CD4-positive, alpha-beta memory T cell (primary cell): ENCODE measurements around the gene LTA. TPM values are rescaled to one million over a fixed set of nuclear protein-coding genes. Genes with fewer than 3 reads are reported as not detected.

Experiments used
- CTCF ChIA-PET: fragments of 350-600 bp; sonication (Branson Sonifier 250); formaldehyde crosslinking; loops from one replicate; lab custom pipeline; 2021; ENCODE audit warnings: inconsistent platforms; ENCODE audit not compliant: partially characterized antibody; lab: Charles Lee
- POLR2A ChIA-PET: fragments of 350-600 bp; sonication (Branson Sonifier 250); formaldehyde crosslinking; loops from one replicate; lab custom pipeline; 2021; ENCODE audit not compliant: partially characterized antibody; lab: Charles Lee
- DNase-seq, 5 donors: peaks; one replicate each; pipeline versions ENCODE4 v3.0.0 to v3.0.0-alpha.2; 2020 to 2022; ENCODE audit warnings: mixed read lengths in 1 of 5
- H3K27ac ChIP-seq: one replicate; pipeline ENCODE4 v1.7.0; 2013; ENCODE audit warnings: low read depth, low read length
- H3K27me3 ChIP-seq: 2 replicates; pipeline ENCODE4 v1.7.0; 2013; ENCODE audit warnings: mild to moderate bottlenecking, low read length, moderate library complexity; ENCODE audit not compliant: insufficient read depth
- H3K36me3 ChIP-seq: 2 replicates; pipeline ENCODE4 v1.7.0; 2013; ENCODE audit warnings: mild to moderate bottlenecking, low read length, moderate library complexity; ENCODE audit not compliant: insufficient read depth
- H3K4me1 ChIP-seq: 2 replicates; pipeline ENCODE4 v1.7.0; 2013; ENCODE audit warnings: mild to moderate bottlenecking, low read length, moderate library complexity; ENCODE audit not compliant: insufficient read depth
- H3K4me3 ChIP-seq, 2 donors: one replicate each; pipeline ENCODE4 v1.7.0; 2013; ENCODE audit warnings: low read length in 2 of 2, mild to moderate bottlenecking in 1 of 2
- H3K9me3 ChIP-seq, 2 donors: one replicate each; pipeline ENCODE4 v1.7.0; 2013; ENCODE audit warnings: low read length in 2 of 2, control low read depth in 1 of 2; ENCODE audit not compliant: control insufficient read depth in 1 of 2
- H3K27ac Mint-ChIP-seq, 7 donors: one replicate each; pipeline ENCODE4 v1.8.0; 2020 to 2021; ENCODE audit warnings: mixed read lengths in 7 of 7, mild to moderate bottlenecking in 6 of 7, inconsistent platforms in 3 of 7, moderate library complexity in 3 of 7
- H3K27me3 Mint-ChIP-seq, 2 donors: one replicate each; pipeline ENCODE4 v1.8.0; 2020 to 2021; ENCODE audit warnings: mixed read lengths in 2 of 2
- H3K36me3 Mint-ChIP-seq, 2 donors: one replicate each; pipeline ENCODE4 v1.8.0; 2020 to 2021; ENCODE audit warnings: mixed read lengths in 2 of 2, inconsistent platforms in 1 of 2, mild to moderate bottlenecking in 1 of 2
- H3K4me1 Mint-ChIP-seq, 4 donors: one replicate each; pipeline ENCODE4 v1.8.0; 2020 to 2021; ENCODE audit warnings: mixed read lengths in 4 of 4, mild to moderate bottlenecking in 1 of 4
- H3K4me3 Mint-ChIP-seq, 8 donors: one replicate each; pipeline ENCODE4 v1.8.0; 2020 to 2021; ENCODE audit warnings: mixed read lengths in 8 of 8, mild to moderate bottlenecking in 7 of 8, moderate library complexity in 6 of 8, inconsistent platforms in 3 of 8
- H3K9me3 Mint-ChIP-seq, 8 donors: one replicate each; pipeline ENCODE4 v1.8.0; 2020 to 2021; ENCODE audit warnings: mixed read lengths in 8 of 8, mild to moderate bottlenecking in 5 of 8, inconsistent platforms in 3 of 8, moderate library complexity in 1 of 8
- intact Hi-C: fragments of 100-400 bp; cut with micrococcal nuclease; formaldehyde crosslinking; loops from one replicate; pipeline ENCODE4 v1.15.1; 2023
- polyA plus RNA-seq, 2 donors: library from polyadenylated mRNA; unstranded; fragments of 300-500 nt; fragmentation: Illumina TruSeq; gene quantifications; one replicate each; pipeline ENCODE4 v1.2.3, GENCODE V29; 2021
- total RNA-seq, 2 experiments: library from RNA; stranded (reverse); gene quantifications; one replicate each; pipeline ENCODE4 v1.2.3, GENCODE V29; 2021

The LTA gene
- total and polyA plus RNA-seq, 4 experiments from 2014 or later: 17.3 to 31.1 (median 22.6) TPM

GRCh38 chr6:31619805-31620585 lies 47.9 kb downstream of the LTA start:
- Histone ChIP-seq H3K9me3 (no peaks in the 10 kb centered on the region), H3K4me3 (peak overlapping the region in 1 of 2 donors; percentile 93), H3K36me3 (peaks cover 22% of the 10 kb centered on the region), H3K27me3 (no peaks in the 10 kb centered on the region), H3K4me1 (peaks cover 34% of the 10 kb centered on the region), H3K27ac (peak overlapping the region; percentile 99)
- Mint-ChIP-seq H3K4me1 (peaks cover 21 to 49% (median 39%) of the 10 kb centered on the region in 4 donors), H3K27me3 (no peaks in the 10 kb centered on the region), H3K36me3 (peaks cover 12 to 38% of the 10 kb centered on the region in 2 donors), H3K4me3 (peak overlapping the region; percentile 89 to 98 (median 93)), H3K27ac (peak overlapping the region; percentile 91 to 99 (median 98)), H3K9me3 (no peaks in the 10 kb centered on the region)
- intact Hi-C loops: loop anchor here (1.0 kb wide), 6 partner anchors 32 to 423 kb away; partner anchors contain the start of genes ABHD16A, BAG6 and NFKBIL1
- ChIA-PET POLR2A (interaction anchor here (0.7 to 4.5 kb wide), 25 partner anchors 19 to 461 kb away, joined by 3 to 66 read pairs (median 5); partner anchors contain the start of genes APOM, ATP6V1G2, BAG6 and C6orf47), CTCF (no interaction called here)
- DNase-seq: peak; percentile 96 to 98 (median 98)

GRCh38 chr6:31620586-31621319 lies 48.7 kb downstream of the LTA start, which contains the start of gene PRRC2A:
PRRC2A (plus strand) TSS chr6:31620715; CDS start chr6:31622790, 2,075 bp downstream.
- ChIA-PET POLR2A (interaction anchor here (0.8 to 4.5 kb wide), 24 partner anchors 18 to 351 kb away, joined by 3 to 66 read pairs (median 5); partner anchors contain the start of genes APOM, ATP6V1G2, BAG6 and C6orf47), CTCF (no interaction called here)
- DNase-seq: peak in 1 of 5 donors; percentile 85
- intact Hi-C loops: loop anchor here (1.0 kb wide), 6 partner anchors 32 to 423 kb away; partner anchors contain the start of genes ABHD16A, BAG6 and NFKBIL1
- no peaks in the 10 kb centered on the region for H3K27me3 ChIP-seq
- H3K36me3 ChIP-seq: peaks cover 29% of the 10 kb centered on the region
- peaks cover 21 to 42% (median 33%) of the 10 kb centered on the region in 4 donors for H3K4me1 Mint-ChIP-seq
- no peaks in the 10 kb centered on the region for H3K9me3 ChIP-seq
- no peaks in the 10 kb centered on the region for H3K27me3 Mint-ChIP-seq
- H3K27ac ChIP-seq: peak within 1 kb of the TSS; percentile 99
- H3K27ac Mint-ChIP-seq: peak within 1 kb of the TSS; percentile 91 to 99 (median 98)
- H3K4me1 ChIP-seq: peaks cover 27% of the 10 kb centered on the region
- peaks cover 12 to 46% of the 10 kb centered on the region in 2 donors for H3K36me3 Mint-ChIP-seq
- no peaks in the 10 kb centered on the region for H3K9me3 Mint-ChIP-seq
- peak within 1 kb of the TSS; percentile 83 to 93 for H3K4me3 ChIP-seq
- peak within 1 kb of the TSS; percentile 89 to 98 (median 94) for H3K4me3 Mint-ChIP-seq

GRCh38 chr6:31621320-31621939 lies 49.3 kb downstream of the LTA start:
- intact Hi-C loops: no loop called here
- Mint-ChIP-seq H3K4me1 (peaks cover 20 to 37% (median 28%) of the 10 kb centered on the region in 4 donors), H3K27ac (peak overlapping the region; percentile 90 to 99 (median 96)), H3K27me3 (no peaks in the 10 kb centered on the region), H3K4me3 (peak overlapping the region; percentile 85 to 95 (median 90)), H3K36me3 (peaks cover 19 to 52% of the 10 kb centered on the region in 2 donors), H3K9me3 (no peaks in the 10 kb centered on the region)
- H3K36me3 ChIP-seq: peaks cover 36% of the 10 kb centered on the region
- DNase-seq: peak in 2 of 5 donors; percentile 18 to 27
- H3K27ac ChIP-seq: peak overlapping the region; percentile 99
- POLR2A ChIA-PET: interaction anchor here (0.8 to 4.5 kb wide), 19 partner anchors 18 to 351 kb away, joined by 3 to 66 read pairs (median 5); partner anchors contain the start of genes APOM, BAG6, C6orf47 and DDX39B
- no peaks in the 10 kb centered on the region for H3K9me3 ChIP-seq
- CTCF ChIA-PET: interaction anchor here (0.9 to 1.8 kb wide), 4 partner anchors 23 to 149 kb away, joined by 3 to 8 read pairs (median 4); partner anchors contain the start of gene GPANK1
- peak overlapping the region; percentile 83 to 93 for H3K4me3 ChIP-seq
- H3K27me3 ChIP-seq: no peaks in the 10 kb centered on the region
- H3K4me1 ChIP-seq: peaks cover 20% of the 10 kb centered on the region

GRCh38 chr6:31621991-31622390 lies 49.9 kb downstream of the LTA start:
- Histone ChIP-seq H3K27me3 (no peaks in the 10 kb centered on the region), H3K27ac (peak overlapping the region; percentile 99), H3K9me3 (no peaks in the 10 kb centered on the region), H3K4me3 (peak overlapping the region in 1 of 2 donors; percentile 93), H3K4me1 (peaks cover 19% of the 10 kb centered on the region), H3K36me3 (peaks cover 42% of the 10 kb centered on the region)
- Mint-ChIP-seq H3K36me3 (peaks cover 23 to 56% of the 10 kb centered on the region in 2 donors), H3K4me1 (peaks cover 20 to 32% (median 25%) of the 10 kb centered on the region in 4 donors), H3K4me3 (peak overlapping the region; percentile 85 to 95 (median 90)), H3K27ac (peak overlapping the region; percentile 90 to 99 (median 96)), H3K27me3 (no peaks in the 10 kb centered on the region), H3K9me3 (no peaks in the 10 kb centered on the region)
- intact Hi-C loops: no loop called here
- CTCF ChIA-PET: interaction anchor here (0.9 to 1.8 kb wide), 7 partner anchors 12 to 148 kb away, joined by 3 to 8 read pairs (median 3); partner anchors contain the start of genes DDAH2 and GPANK1
- POLR2A ChIA-PET: interaction anchor here (0.8 to 4.5 kb wide), 19 partner anchors 11 to 350 kb away, joined by 3 to 66 read pairs (median 5); partner anchors contain the start of genes BAG6, DDX39B, DXO and EHMT2
- no peak for DNase-seq

- Histone ChIP-seq H3K4me1 (peaks cover 19% of the 10 kb centered on the region), H3K4me3 (no peak overlapping the region), H3K27me3 (no peaks in the 10 kb centered on the region), H3K9me3 (no peaks in the 10 kb centered on the region), H3K27ac (peak overlapping the region; percentile 10), H3K36me3 (peaks cover 48% of the 10 kb centered on the region)
- H3K27ac Mint-ChIP-seq: peak overlapping the region; percentile 16 to 99 (median 93)
- ChIA-PET CTCF (interaction anchor here (0.6 to 1.8 kb wide), 8 partner anchors 11 to 241 kb away, joined by 3 to 8 read pairs (median 4); partner anchors contain the start of genes DDAH2 and GPANK1), POLR2A (interaction anchor here (0.6 to 4.5 kb wide), 16 partner anchors 10 to 554 kb away, joined by 3 to 66 read pairs (median 5); partner anchors contain the start of genes BAG6, DDX39B, EHMT2 and GPANK1)
- DNase-seq: no peak
- H3K36me3 Mint-ChIP-seq: peaks cover 30 to 63% of the 10 kb centered on the region in 2 donors
- intact Hi-C loops: no loop called here
- no peaks in the 10 kb centered on the region for H3K9me3 Mint-ChIP-seq
- peak overlapping the region in 3 of 8 donors; percentile 1 to 92 (median 21) for H3K4me3 Mint-ChIP-seq
- no peaks in the 10 kb centered on the region for H3K27me3 Mint-ChIP-seq
- peaks cover 20 to 31% (median 25%) of the 10 kb centered on the region in 4 donors for H3K4me1 Mint-ChIP-seq
Measured at GRCh38 chr6:31622684-31623091, 50.6 kb downstream of the LTA start.
